NOMO-1 treated with DMSO at 0.1 percent for 48 hours (cell line): ENCODE results near the gene GRIK1.
"Not testable (repeated sequence)": the region's sequence is repeated elsewhere in the genome, so short reads cannot be mapped to it uniquely, and the experiment has no call there.

Source experiments
- DNase-seq: peaks from one replicate; lab custom pipeline; 2025; ENCODE audit not compliant: unreplicated experiment; lab: John Stamatoyannopoulos, UW

The GRIK1 gene

DNA sequence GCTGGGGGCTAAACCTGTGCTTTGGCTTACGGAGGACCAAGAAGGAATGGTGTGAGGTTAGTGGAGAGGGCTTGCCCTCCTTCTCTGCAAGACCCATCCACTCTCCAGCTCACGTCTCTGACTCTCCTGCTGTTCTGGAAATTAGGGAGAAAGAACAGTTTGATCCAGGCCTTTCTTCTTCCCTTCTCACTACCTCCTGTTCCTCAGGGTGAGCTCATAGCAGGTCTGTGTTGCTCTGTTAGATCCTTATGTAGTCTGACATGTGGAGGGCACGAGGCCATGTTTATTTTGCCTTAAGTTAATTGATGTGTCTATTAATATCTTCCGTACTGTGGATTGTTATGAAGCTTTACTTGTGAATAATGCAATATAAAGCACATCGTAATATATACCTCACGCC is 315.0 kb downstream of the GRIK1 start:
- no peak for DNase-seq

GRCh38 chr21:29621525-29621924 is 318.3 kb downstream of the GRIK1 start:
- no peak for DNase-seq

GRCh38 chr21:29616209-29616751 is 323.5 kb downstream of the GRIK1 start:
- no peak for DNase-seq

DNA sequence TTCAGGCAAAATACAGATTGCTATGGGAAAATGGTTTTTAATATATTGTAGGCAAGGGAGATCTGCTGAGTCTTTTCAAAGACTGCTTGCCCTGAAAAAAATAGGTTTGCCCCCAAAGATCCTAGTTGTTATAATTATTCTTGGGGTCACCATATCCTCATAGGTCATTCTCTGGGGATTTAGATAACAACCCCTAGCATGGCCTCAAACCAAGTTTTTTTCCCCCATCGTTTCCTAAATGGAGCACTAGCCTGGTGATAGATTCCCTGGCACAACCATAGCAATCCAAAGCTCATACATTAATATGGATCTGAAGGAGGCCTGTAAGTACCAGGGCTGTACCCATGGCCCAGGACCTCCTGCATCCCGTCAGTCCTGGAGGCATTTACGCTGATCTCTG is 325.9 kb downstream of the GRIK1 start:
- no peak for DNase-seq

DNA sequence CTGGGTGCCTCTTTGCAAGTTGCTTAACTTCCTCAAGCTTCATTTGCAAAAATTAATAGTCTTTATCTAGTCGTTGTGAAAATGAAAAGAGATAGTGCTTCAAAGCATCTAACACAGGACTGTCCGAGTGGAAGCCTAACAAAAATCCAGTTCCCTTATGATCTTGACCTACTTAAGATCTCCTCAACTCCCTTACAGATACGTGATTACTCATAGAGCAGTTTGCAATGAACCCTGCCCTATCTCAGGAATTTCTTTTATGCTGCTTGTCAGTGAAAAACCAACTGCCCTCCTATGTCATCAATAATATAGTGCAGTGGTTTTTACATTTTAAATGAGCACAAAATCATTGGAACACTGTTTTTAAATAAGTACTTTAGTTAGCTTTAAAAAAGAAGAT is 326.8 kb downstream of the GRIK1 start:
- DNase-seq = no peak

GRCh38 chr21:29610779-29611360 is 328.9 kb downstream of the GRIK1 start:
- no peak for DNase-seq

DNA sequence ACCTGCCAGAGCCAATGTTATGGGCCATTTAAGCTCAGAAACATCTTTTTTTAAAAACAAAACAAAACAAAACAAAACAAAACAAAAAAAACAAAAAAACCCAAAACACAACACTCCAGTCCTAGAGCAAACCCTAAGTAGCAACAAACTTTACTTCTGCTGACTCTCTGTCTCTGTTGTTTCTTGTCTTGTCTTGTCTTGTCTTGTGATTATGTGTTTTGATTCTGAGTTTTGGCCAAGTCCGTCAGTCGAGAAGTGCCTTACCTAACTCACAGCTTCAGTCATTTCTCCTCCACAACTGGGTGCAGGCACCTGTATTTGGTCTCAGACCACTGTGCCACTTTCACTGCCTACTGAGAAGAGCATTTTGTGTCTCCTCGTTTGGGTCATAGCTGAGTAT is 333.2 kb downstream of the GRIK1 start:
- no peak for DNase-seq

GRCh38 chr21:29605219-29605618 is 334.6 kb downstream of the GRIK1 start:
- not testable (repeated sequence) for DNase-seq

GRCh38 chr21:29604076-29604475 is 335.7 kb downstream of the GRIK1 start:
- DNase-seq = no peak

GRCh38 chr21:29601047-29601446 is 338.7 kb downstream of the GRIK1 start:
- no peak for DNase-seq

- DNase-seq = no peak
Observed at GRCh38 chr21:29586696-29587095, 353.1 kb downstream of the GRIK1 start.

- no peak for DNase-seq
Observed at GRCh38 chr21:29585462-29585861, 354.3 kb downstream of the GRIK1 start.

GRCh38 chr21:29583424-29583924 is 356.3 kb downstream of the GRIK1 start:
- DNase-seq = no peak

GRCh38 chr21:29582855-29583254 is 356.9 kb downstream of the GRIK1 start:
- DNase-seq = no peak

GRCh38 chr21:29581393-29581792 is 358.4 kb downstream of the GRIK1 start:
- no peak for DNase-seq

DNA sequence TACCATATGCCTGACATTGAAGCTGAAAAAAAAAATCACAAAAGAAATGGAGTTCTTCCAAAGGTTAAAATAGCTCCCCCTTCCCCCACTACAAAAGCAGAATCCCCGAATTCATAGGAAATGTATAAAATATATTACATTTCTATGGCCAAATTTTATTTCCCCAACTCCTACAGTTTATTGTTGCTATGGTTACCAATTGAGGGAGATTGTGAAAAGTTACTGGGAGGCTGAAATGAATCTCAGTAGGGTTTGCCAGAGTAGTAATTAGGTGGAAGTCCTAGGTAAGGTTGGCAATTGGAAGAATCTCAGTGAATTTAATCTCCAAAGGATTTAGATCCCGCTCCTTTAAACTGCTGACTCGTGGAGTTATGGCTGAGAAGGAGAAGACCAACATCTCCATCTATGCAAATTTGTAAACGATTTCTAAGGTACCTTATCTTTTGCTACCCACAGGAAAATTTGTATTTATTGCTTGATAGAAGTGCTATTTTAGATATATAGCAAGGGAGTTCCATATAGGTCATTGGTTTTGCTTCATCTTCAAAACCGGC is 359.0 kb downstream of the GRIK1 start:
- no peak for DNase-seq

DNA sequence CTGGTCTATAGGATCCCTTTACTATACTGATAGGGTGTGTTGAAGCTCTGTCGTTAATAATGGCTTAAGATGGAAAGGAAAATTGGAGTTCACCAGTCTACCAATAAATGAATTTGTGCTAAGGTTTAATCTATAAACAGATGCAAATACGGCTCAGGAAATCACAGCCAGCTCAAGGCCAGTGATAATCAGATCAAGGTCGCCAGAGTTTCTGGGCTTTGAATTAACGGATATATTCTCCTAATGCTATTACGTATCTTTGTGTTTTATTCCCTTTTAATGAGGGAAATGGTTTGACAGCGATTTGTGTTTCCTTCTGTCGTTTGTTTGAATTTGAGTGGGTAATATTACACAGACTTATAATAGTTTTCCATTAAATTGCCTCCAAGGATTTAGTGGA is 361.5 kb downstream of the GRIK1 start:
- DNase-seq = no peak

DNA sequence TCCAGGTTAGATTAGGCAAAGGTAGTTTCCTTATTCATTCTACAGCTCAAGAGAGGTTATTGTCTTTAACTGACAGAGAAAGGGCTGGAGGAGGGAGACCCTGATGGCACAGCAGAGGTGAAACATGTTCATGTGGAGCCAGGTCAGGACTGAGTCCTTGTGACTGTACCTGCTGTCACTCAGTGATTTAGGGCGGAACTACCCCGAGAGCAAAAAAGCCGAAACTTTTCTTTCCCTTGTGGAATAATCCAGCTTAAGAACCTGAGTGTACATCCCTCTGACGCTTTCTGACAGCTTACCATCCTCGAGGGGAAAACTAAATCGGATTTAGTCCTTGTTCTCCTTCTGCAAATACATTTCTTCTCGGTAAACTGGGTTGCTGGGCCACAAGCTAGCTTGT is 367.8 kb downstream of the GRIK1 start:
- peak; percentile 30 for DNase-seq

DNA sequence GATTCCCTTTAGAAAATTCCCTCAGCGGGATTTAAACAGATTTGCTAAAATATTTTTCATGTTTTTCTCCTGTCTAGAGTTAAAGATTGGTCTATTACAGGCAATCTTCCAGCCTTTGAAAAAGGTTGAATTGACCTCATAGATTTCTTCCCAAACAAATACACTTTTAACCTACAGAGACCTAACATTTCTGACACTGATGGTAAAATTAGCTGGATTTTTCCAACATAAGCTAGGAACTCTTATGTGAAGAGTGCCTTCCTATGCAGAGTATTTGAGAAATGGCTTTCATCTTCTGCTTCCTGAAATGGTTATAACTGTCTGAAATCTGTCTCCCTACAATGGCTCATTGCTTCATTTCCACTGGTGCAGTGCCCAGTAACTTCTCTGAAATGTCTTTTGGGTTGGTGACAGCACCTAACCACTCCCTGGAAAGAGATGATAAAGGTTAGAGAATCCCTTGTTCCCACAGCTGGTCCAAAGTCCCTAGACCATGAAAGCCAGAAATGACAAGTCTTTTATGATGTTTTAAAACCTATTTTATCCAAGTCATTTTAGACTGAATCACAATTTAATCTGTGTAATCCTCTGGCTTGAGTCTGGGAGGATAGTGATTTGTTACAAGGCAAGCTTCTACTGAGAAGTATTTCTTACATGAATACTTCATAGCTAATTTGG is 371.6 kb downstream of the GRIK1 start:
- peak; percentile 13 for DNase-seq

DNA sequence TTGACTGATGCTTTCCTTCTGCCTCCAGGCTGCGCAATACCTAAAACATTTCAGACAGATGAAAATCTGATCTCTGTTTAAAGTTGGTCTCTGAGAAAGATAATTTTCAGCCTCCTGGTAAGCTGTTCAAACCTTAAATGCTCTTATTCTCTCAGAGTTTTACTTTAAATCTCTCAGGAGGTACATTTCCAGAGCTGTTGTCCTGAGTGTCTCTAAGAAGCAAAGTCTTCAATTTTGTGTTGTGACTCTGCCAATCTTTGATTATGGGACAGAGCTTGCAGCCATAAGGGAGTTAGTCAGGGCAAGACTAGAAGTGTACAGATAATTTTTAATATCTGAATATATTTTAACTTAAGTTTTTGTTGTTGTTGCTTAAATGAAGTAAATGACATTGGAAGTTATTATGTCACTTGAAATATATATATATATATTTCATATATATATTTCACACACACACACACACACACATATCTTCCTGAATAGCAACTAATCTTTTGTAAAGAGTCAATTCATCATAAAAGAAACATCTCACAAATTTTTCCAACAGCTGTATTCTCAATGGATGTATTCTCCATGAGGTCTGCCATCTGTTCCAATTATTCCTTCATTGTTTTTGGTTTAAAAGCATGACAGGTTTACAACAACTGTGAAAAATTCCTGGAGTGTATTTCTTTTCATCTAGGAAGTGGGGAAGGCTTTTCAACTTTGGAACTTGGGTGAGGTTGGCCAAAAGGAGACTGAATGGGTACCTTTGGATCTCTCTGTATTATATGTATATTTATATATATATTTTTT is 381.7 kb downstream of the GRIK1 start:
- no peak for DNase-seq

- DNase-seq = peak; percentile 40
Observed at GRCh38 chr21:29557200-29557599, 382.6 kb downstream of the GRIK1 start.
